ENCODE measurements around the gene JAG2. TPM values are rescaled to one million over a fixed set of nuclear protein-coding genes. Genes with fewer than 3 reads are reported as not detected.
A peak's percentile ranks its signal among the peaks of the same experiment; 100 is the strongest.

JAG2 gene
- total RNA-seq, 6 experiments from 2014 or later: 1.1 to 3.5 (median 1.2) TPM

DNA sequence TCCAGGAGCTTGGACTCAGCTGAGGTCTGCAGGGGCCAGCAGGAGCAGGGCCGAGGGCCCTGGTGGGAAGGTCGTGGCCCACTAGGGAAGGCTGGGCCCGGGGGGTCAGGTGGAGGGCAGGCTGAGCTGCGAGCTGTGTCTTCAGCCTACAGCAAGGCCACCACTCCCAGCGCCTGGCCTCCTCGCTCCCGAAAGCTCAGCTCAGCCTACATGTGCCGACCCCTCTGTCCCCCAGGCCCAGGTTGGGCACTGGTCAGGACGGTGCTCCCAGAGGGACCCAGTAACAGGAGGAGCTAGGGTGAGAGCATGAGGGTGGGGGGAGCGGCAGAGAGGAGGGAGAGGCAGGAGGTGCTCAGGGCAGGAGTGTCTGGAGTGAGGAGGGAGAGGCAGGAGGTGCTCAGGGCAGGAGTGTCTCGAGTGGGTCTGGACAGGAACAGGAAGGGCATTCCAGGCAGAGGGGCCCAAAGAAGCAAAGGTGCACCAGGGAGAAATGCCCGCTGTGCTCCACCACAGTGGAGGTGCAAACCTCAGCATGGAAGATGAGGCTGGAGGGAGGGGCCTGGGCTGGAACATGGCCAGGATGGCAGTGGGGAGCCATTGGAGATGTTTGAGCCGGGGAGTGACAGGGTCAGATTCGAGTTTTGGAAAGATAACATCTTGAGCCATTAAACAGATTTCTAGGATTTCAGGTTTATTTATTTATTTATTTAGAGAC lies 74.2 kb downstream of the JAG2 start:
- no peaks in the 10 kb centered on the region for H3K27me3 ChIP-seq
- no peak overlapping the region for H3K27ac ChIP-seq
- WGBS (ENCODE audit: insufficient coverage, low coverage, low lambda C conversion rate, missing lambda C conversion rate): 60% methylated on average over 4 of the region's 14 CpGs
- no peaks in the 10 kb centered on the region for H3K9me3 ChIP-seq
- peak overlapping the region; percentile 48 to 62 (median 48) for H3K4me3 ChIP-seq
- intact Hi-C loops (cut with DNase I): loop anchor here in 1 of 2 donors (10.0 kb wide), 2 partner anchors 190 to 260 kb away; no protein-coding TSS in a partner anchor
- no peak for ATAC-seq
- H3K36me3 ChIP-seq: no peaks in the 10 kb centered on the region
- TF ChIP-seq, protein P1, sequence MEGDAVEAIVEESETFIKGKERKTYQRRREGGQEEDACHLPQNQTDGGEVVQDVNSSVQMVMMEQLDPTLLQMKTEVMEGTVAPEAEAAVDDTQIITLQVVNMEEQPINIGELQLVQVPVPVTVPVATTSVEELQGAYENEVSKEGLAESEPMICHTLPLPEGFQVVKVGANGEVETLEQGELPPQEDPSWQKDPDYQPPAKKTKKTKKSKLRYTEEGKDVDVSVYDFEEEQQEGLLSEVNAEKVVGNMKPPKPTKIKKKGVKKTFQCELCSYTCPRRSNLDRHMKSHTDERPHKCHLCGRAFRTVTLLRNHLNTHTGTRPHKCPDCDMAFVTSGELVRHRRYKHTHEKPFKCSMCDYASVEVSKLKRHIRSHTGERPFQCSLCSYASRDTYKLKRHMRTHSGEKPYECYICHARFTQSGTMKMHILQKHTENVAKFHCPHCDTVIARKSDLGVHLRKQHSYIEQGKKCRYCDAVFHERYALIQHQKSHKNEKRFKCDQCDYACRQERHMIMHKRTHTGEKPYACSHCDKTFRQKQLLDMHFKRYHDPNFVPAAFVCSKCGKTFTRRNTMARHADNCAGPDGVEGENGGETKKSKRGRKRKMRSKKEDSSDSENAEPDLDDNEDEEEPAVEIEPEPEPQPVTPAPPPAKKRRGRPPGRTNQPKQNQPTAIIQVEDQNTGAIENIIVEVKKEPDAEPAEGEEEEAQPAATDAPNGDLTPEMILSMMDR (IDR thresholded peaks at IDR 0.05): no peak
- TF ChIP-seq POLR2A (IDR thresholded peaks at IDR 0.05): no peak
- peaks cover 0 to 26% (median 16%) of the 10 kb centered on the region in 4 donors for H3K4me1 ChIP-seq
- DNase-seq: peak in 1 of 3 donors; percentile 28

DNA sequence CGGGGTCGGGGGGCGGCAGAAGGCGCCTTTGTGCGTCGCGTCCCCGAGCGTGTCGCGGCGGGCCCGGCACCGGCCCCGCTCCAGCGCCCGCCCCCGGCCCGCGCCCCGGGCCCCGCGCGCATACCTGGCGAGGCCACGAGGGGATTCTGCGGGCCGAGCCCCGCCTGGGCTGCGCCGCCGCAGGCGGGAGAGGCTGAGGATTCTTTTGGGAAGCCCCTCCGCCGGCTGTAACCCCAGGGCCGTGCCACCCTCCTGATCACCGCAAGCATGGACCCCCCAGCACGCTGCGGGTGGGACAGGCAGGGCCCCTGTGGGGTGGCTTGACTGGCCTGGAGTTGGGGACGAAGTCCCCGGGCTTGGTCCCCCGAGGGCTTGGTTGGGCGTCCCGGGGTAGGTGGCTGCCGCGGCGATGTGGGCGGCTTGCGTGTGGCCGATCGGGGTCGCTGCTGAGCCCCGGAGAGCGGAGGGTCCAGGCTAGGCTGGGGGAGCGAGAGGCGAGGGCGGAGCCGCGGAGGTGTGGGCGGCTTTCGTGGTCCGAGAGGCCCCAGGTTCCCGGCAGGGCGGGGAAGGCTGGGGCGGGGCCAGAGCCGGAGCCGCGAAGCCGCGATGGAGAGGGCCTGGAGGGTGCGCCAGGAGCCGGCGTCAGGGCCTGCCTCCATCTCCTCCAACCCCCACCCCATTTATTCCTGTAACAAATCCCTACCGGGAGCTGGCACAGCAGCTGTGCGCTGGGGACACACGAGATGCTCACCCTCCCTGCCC lies 75.0 kb downstream of the JAG2 start:
- H3K27me3 ChIP-seq: no peaks in the 10 kb centered on the region
- peak; percentile 5 to 53 (median 20) for ATAC-seq
- no CpG with 5 or more reads among the region's 76 CpGs for WGBS (ENCODE audit: insufficient coverage, low coverage, low lambda C conversion rate, missing lambda C conversion rate)

DNA sequence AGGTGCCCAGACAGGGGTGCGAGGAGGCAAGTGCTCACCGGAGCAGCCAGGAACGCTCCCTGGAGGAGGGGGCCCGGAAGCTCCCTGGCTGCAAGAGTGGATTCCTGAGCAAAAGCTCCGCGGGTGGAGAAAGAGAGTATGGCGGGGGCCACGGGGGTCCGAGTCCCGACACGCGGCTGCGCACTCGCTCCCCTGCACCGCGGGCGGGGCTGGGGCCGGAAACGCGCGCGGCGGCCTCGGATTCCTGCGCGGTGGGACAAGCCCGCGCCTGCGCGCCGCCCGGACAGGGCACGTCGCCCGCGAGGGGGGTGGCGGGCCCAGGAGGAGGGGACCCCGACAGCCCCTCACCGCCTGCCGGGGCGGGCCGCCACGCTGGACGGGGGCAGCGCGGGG lies 75.5 kb downstream of the JAG2 start:
- DNase-seq (peak in 1 of 3 donors; percentile 71), ATAC-seq (peak in 3 of 4 donors; percentile 5 to 17 (median 7))
- peak overlapping the region; percentile 41 to 48 (median 48) for H3K4me3 ChIP-seq
- H3K27me3 ChIP-seq: peaks cover 0 to 2% of the 10 kb centered on the region in 2 donors
- H3K27ac ChIP-seq: peak overlapping the region; percentile 30 to 70 (median 52)
- H3K36me3 ChIP-seq: no peaks in the 10 kb centered on the region
- 20% methylated on average over 2 of the region's 46 CpGs for WGBS (ENCODE audit: insufficient coverage, low coverage, low lambda C conversion rate, missing lambda C conversion rate)
- TF ChIP-seq POLR2A (IDR thresholded peaks at IDR 0.05): no peak
- TF ChIP-seq, protein P1 (IDR thresholded peaks at IDR 0.05): no peak
- no peaks in the 10 kb centered on the region for H3K9me3 ChIP-seq
- intact Hi-C loops (cut with DNase I): loop anchor here in 1 of 2 donors (10.0 kb wide), 2 partner anchors 192 to 262 kb away; no protein-coding TSS in a partner anchor
- H3K4me1 ChIP-seq: peaks cover 2 to 26% (median 16%) of the 10 kb centered on the region in 4 donors

More for the DNA sequence above, 75.0 kb downstream of the JAG2 start:
- TF ChIP-seq, protein P1 (IDR thresholded peaks at IDR 0.05): peak; percentile 25 to 29 (median 26)
- TF ChIP-seq POLR2A (IDR thresholded peaks at IDR 0.05): peak; percentile 49
- no peaks in the 10 kb centered on the region for H3K36me3 ChIP-seq
- peaks cover 0 to 26% (median 16%) of the 10 kb centered on the region in 4 donors for H3K4me1 ChIP-seq
- H3K4me3 ChIP-seq: peak overlapping the region; percentile 48 to 62 (median 48)
- H3K9me3 ChIP-seq: no peaks in the 10 kb centered on the region
- intact Hi-C loops (cut with DNase I): loop anchor here in 1 of 2 donors (10.0 kb wide), 2 partner anchors 191 to 261 kb away; no protein-coding TSS in a partner anchor
- peak in 1 of 3 donors; percentile 85 for DNase-seq
- H3K27ac ChIP-seq: peak overlapping the region in 2 of 3 donors; percentile 52 to 70

DNA sequence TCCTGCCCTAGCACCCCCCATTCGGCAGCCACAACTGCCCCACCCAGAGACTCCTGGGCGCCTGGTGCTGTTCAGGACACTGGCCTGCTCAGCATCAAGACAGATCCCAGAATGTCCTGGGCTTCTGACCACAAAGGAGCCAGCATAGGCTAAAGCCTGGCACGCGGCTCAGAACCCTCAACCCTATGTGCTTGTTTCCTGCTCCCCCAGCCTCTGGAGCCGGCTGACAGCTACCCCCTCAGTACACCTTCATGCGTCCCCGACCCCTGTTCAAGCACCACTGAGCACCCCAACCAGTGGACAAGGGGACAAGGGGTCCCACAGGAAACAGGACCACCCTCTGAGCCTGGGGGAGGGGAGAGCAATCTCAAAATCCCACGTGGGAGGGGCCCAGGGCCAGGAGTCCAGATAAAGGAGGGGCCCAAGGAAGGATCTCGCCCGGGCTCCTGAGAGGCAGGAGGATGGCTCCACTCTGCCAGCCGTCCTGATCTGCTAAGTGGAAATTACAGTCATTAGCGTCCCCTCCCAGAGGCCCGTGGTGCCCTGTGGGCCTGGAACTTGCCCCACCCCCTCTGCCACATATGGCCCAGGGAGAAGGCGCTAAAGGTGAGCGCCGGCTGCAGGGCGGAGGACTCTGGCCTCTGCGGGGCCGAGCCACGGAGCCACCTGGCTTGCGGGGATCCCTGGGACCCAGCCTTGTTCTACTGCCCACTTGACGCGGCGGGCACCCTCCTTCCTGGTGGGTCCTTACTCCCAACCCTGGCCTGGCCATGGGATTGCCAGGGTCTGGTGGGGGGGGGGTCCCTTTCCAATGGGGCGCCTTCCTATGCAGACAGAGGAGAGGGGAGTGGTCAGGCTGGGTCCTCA lies 76.2 kb downstream of the JAG2 start:
- ATAC-seq (peak in 2 of 4 donors; percentile 2), DNase-seq (peak in 1 of 3 donors; percentile 47)
- TF ChIP-seq, protein P1 (IDR thresholded peaks at IDR 0.05): no peak
- TF ChIP-seq POLR2A (IDR thresholded peaks at IDR 0.05): no peak
- no peaks in the 10 kb centered on the region for H3K9me3 ChIP-seq
- WGBS (ENCODE audit: insufficient coverage, low coverage, low lambda C conversion rate, missing lambda C conversion rate): 30% methylated on average over 2 of the region's 25 CpGs
- intact Hi-C loops (cut with DNase I): loop anchor here in 1 of 2 donors (10.0 kb wide), 2 partner anchors 192 to 262 kb away; no protein-coding TSS in a partner anchor
- peaks cover 0 to 6% of the 10 kb centered on the region in 2 donors for H3K27me3 ChIP-seq
- H3K27ac ChIP-seq: peak overlapping the region; percentile 30 to 52 (median 43)
- H3K36me3 ChIP-seq: no peaks in the 10 kb centered on the region
- H3K4me3 ChIP-seq: peak overlapping the region; percentile 41 to 48 (median 48)
- peaks cover 2 to 29% (median 16%) of the 10 kb centered on the region in 4 donors for H3K4me1 ChIP-seq
